NCI-H1105 (cell line): ENCODE data around the gene CYB561D1.
A peak's percentile ranks its signal among the peaks of the same experiment; 100 is the strongest.
"Not testable (repeated sequence)": the region's sequence is repeated elsewhere in the genome, so short reads cannot be mapped to it uniquely, and the experiment has no call there.

Source experiments
- DNase-seq: peaks from one replicate; lab custom pipeline; 2025; lab: John Stamatoyannopoulos, UW

CYB561D1 gene

GRCh38 chr1:109493805-109494539 lies at the start of gene CYB561D1:
Gene CYB561D1 (plus strand): TSS chr1:109494094. CDS start chr1:109494140, 46 bp downstream.
- DNase-seq = peak; percentile 84

GRCh38 chr1:109444346-109444745 lies 49.5 kb upstream of the CYB561D1 start:
- DNase-seq = no peak

GRCh38 chr1:109445949-109446695 lies 47.8 kb upstream of the CYB561D1 start:
- DNase-seq = not testable (repeated sequence)

GRCh38 chr1:109447524-109447923 lies 46.4 kb upstream of the CYB561D1 start:
- DNase-seq = no peak

- no peak for DNase-seq
Observed at GRCh38 chr1:109454497-109455133, 39.3 kb upstream of the CYB561D1 start.

- DNase-seq = no peak
Observed at GRCh38 chr1:109457819-109458218, 36.1 kb upstream of the CYB561D1 start.

- no peak for DNase-seq
Observed at GRCh38 chr1:109466125-109466451, 27.8 kb upstream of the CYB561D1 start.

GRCh38 chr1:109466452-109467300 lies 27.2 kb upstream of the CYB561D1 start, which contains the start of gene SYPL2:
Gene SYPL2 (plus strand): TSS chr1:109466546. CDS start chr1:109466844, 298 bp downstream.
- peak; percentile 15 for DNase-seq

- DNase-seq = no peak
Observed at GRCh38 chr1:109467301-109467777, 26.6 kb upstream of the CYB561D1 start.

- DNase-seq = no peak
Observed at GRCh38 chr1:109468061-109468460, 25.8 kb upstream of the CYB561D1 start.

- no peak for DNase-seq
Observed at GRCh38 chr1:109468903-109469302, 25.0 kb upstream of the CYB561D1 start.

- DNase-seq = no peak
Observed at GRCh38 chr1:109470245-109470644, 23.6 kb upstream of the CYB561D1 start.

- DNase-seq = no peak
Observed at GRCh38 chr1:109472779-109473178, 21.1 kb upstream of the CYB561D1 start.

GRCh38 chr1:109473284-109474057 lies 20.4 kb upstream of the CYB561D1 start:
- DNase-seq = not testable (repeated sequence)

GRCh38 chr1:109474697-109475096 lies 19.2 kb upstream of the CYB561D1 start:
- no peak for DNase-seq

- DNase-seq = no peak
Observed at GRCh38 chr1:109475261-109475660, 18.6 kb upstream of the CYB561D1 start.

GRCh38 chr1:109476825-109477224 lies 17.1 kb upstream of the CYB561D1 start:
- no peak for DNase-seq

- DNase-seq = no peak
Observed at GRCh38 chr1:109477821-109478220, 16.1 kb upstream of the CYB561D1 start.

- no peak for DNase-seq
Observed at GRCh38 chr1:109478806-109479205, 15.1 kb upstream of the CYB561D1 start.

- no peak for DNase-seq
Observed at GRCh38 chr1:109479311-109479710, 14.6 kb upstream of the CYB561D1 start.

- no peak for DNase-seq
Observed at GRCh38 chr1:109479901-109480300, 14.0 kb upstream of the CYB561D1 start.
